K562 (cell line): ENCODE data around the gene SLC5A3. TPM values are rescaled to one million over a fixed set of nuclear protein-coding genes. Genes with fewer than 3 reads are reported as not detected.

Source experiments
- ATAC-seq: fragments of 200-7000 bp; cut with Tn5 transposase; 3 replicates; pipeline ENCODE4 v1.9.1; 2020; ENCODE audit warnings: moderate library complexity
- BruUV-seq: library from RNA; stranded (reverse); fragments of 400-500 nt; replicated peaks from 2 replicates; lab custom pipeline; 2021; lab: Mats Ljungman, UMichigan
- CTCF ChIA-PET: fragments of 300-600 bp; formaldehyde crosslinking; extraction: SDS; loops from one replicate; lab custom pipeline; 2021; ENCODE audit warnings: low intra/inter-chr PET ratio; lab: Yijun Ruan, JAX
- POLR2A ChIA-PET: fragments of 300-600, 350-650 bp; sonication (Branson Sonifier 250); formaldehyde crosslinking; extraction: SDS; loops from one replicate; lab custom pipeline; 2021; ENCODE audit warnings: antibody characterized with exemption, inconsistent platforms; lab: Yijun Ruan, JAX
- DNase-seq, 4 experiments: peaks; one replicate each; pipeline versions ENCODE4 v3.0.0 to v3.0.0-alpha.2; 2011 to 2018; ENCODE audit warnings: low spot score in 3 of 4, mixed read lengths in 3 of 4; ENCODE audit errors: extremely low read depth in 1 of 4
- FAIRE-seq: peaks from 2 replicates; lab custom pipeline; 2011; peaks lifted over from hg19 to GRCh38; lab: Jason Lieb, UNC
- H2AFZ ChIP-seq: 2 replicates; pipeline ENCODE4 v1.6.0; 2011; ENCODE audit warnings: low read depth, low read length, control low read depth, inconsistent platforms
- H3K27ac ChIP-seq: fragments of 200-600 bp; 3 replicates; pipeline ENCODE4 v1.8.0; 2011; ENCODE audit warnings: low read depth, mild to moderate bottlenecking, control low read depth, inconsistent platforms, low read length, moderate library complexity, mixed read lengths; ENCODE audit errors: extremely low read depth
- H3K27me3 ChIP-seq, 2 experiments: fragments of 300-600 bp in 1 of 2; 2 replicates in 1 of 2; 3 replicates in 1 of 2; pipeline versions ENCODE4 v1.6.0 to v1.8.0; 2011; ENCODE audit warnings: inconsistent platforms in 2 of 2, low read length in 2 of 2, mild to moderate bottlenecking in 1 of 2, mixed read lengths in 1 of 2, moderate library complexity in 1 of 2; ENCODE audit not compliant: control insufficient read depth in 2 of 2, insufficient read depth in 2 of 2
- H3K36me3 ChIP-seq: fragments of 300-600 bp; 3 replicates; pipeline ENCODE4 v1.8.0; 2011; ENCODE audit warnings: mild to moderate bottlenecking, low read length, inconsistent platforms; ENCODE audit not compliant: control insufficient read depth, insufficient read depth
- H3K4me1 ChIP-seq, 2 experiments: fragments of 200-600 bp in 1 of 2; replicated peaks in 1 of 2; 2 replicates in 1 of 2; 3 replicates in 1 of 2; pipeline versions ENCODE4 v1.5.1 to v1.8.0; 2011; ENCODE audit warnings: inconsistent platforms in 2 of 2, low read length in 2 of 2, mild to moderate bottlenecking in 1 of 2, mixed read lengths in 1 of 2, moderate library complexity in 1 of 2; ENCODE audit not compliant: control insufficient read depth in 2 of 2, insufficient read depth in 2 of 2
- H3K4me2 ChIP-seq: 2 replicates; pipeline ENCODE4 v1.6.1; 2011; ENCODE audit warnings: low read length, control low read depth, inconsistent platforms, mixed read lengths; ENCODE audit not compliant: insufficient read depth
- H3K4me3 ChIP-seq: fragments of 200-600 bp; sonication (generic), shearing (Covaris generic); 2 replicates; pipeline ENCODE4 v1.5.1; 2016; ENCODE audit warnings: control low read depth, inconsistent platforms
- H3K79me2 ChIP-seq: fragments of 200-600 bp; 3 replicates; pipeline ENCODE4 v1.8.0; 2011; ENCODE audit warnings: low read length, inconsistent platforms; ENCODE audit not compliant: control insufficient read depth, insufficient read depth
- H3K9ac ChIP-seq, 2 experiments: 2 replicates each; pipeline versions ENCODE4 v1.6.0 to v1.6.1; 2011; ENCODE audit warnings: low read depth in 2 of 2, low read length in 2 of 2, control low read depth in 1 of 2, inconsistent platforms in 1 of 2, mild to moderate bottlenecking in 1 of 2, mixed read lengths in 1 of 2; ENCODE audit not compliant: insufficient read depth in 1 of 2
- H3K9me1 ChIP-seq: one replicate; pipeline ENCODE4 v1.6.0; 2011; ENCODE audit warnings: inconsistent platforms, mild to moderate bottlenecking, low read length, moderate library complexity; ENCODE audit not compliant: control insufficient read depth, insufficient read depth
- H3K9me3 ChIP-seq: replicated peaks from 2 replicates; pipeline ENCODE4 v1.5.1; 2011; ENCODE audit warnings: low read depth, low read length, inconsistent platforms; ENCODE audit not compliant: control insufficient read depth, insufficient read depth
- H4K20me1 ChIP-seq: replicated peaks from 2 replicates; pipeline ENCODE4 v1.6.1; 2011; ENCODE audit warnings: low read length, inconsistent platforms, mixed read lengths; ENCODE audit not compliant: control insufficient read depth, insufficient read depth
- CBFA2T3 ChIP-seq: fragments of 450-650 bp; IDR thresholded peaks from 2 replicates; pipeline ENCODE4 v1.6.1; 2017
- FOSL1 ChIP-seq: fragments of 200-800 bp; sonication (Bioruptor generic); conservative IDR thresholded peaks from 2 replicates; pipeline ENCODE4 v1.6.1; 2016; ENCODE audit warnings: missing genetic modification characterization, missing compliant biosample characterization
- FOXK2 ChIP-seq, 2 experiments: fragments of 450-650 bp; IDR thresholded peaks in 1 of 2; conservative IDR thresholded peaks in 1 of 2; 2 replicates each; pipeline ENCODE4 v1.6.1; 2016; ENCODE audit warnings: low read depth in 2 of 2, mild to moderate bottlenecking in 1 of 2
- JUND ChIP-seq, 2 experiments: IDR thresholded peaks; 2 replicates in 1 of 2; 3 replicates in 1 of 2; pipeline ENCODE4 v1.6.1; 2011; ENCODE audit warnings: borderline replicate concordance in 2 of 2, low read depth in 2 of 2, low read length in 2 of 2, improper control_type of control experiment in 1 of 2, missing biosample characterization in 1 of 2, missing genetic modification characterization in 1 of 2, missing genetic modification reagents in 1 of 2
- PURB ChIP-seq: sonication (generic); formaldehyde crosslinking; IDR thresholded peaks from 2 replicates; pipeline ENCODE4 v1.9.0; 2021; ENCODE audit warnings: low read depth, mild to moderate bottlenecking, missing genetic modification reagents
- TCF3 ChIP-seq: sonication (generic); formaldehyde crosslinking; IDR thresholded peaks from 2 replicates; pipeline ENCODE4 v1.4.0; 2020; ENCODE audit warnings: mild to moderate bottlenecking, missing genetic modification reagents
- ZBTB43 ChIP-seq: sonication (generic); formaldehyde crosslinking; IDR thresholded peaks from 2 replicates; pipeline ENCODE4 v1.8.0; 2023; ENCODE audit warnings: mild to moderate bottlenecking, missing genetic modification reagents
- ZEB2 ChIP-seq: fragments of 450-650 bp; IDR thresholded peaks from 2 replicates; pipeline ENCODE4 v1.6.1; 2016
- ZNF134 ChIP-seq: fragments of 250-450 bp; sonication (Bioruptor Pico); conservative IDR thresholded peaks from 2 replicates; pipeline ENCODE4 v1.4.0; 2020
- ZNF282 ChIP-seq: sonication (generic); formaldehyde crosslinking; IDR thresholded peaks from 2 replicates; pipeline ENCODE4 v1.8.1; 2023; ENCODE audit warnings: missing genetic modification reagents
- ZNF592 ChIP-seq: fragments of 450-650 bp; IDR thresholded peaks from 2 replicates; pipeline ENCODE4 v1.6.1; 2017; ENCODE audit warnings: antibody characterized with exemption, mild to moderate bottlenecking
- ZNF780A ChIP-seq: fragments of 250-450 bp; sonication (Bioruptor Pico); IDR thresholded peaks from 2 replicates; pipeline ENCODE4 v1.5.0; 2021; ENCODE audit warnings: mild to moderate bottlenecking
- whole genome bisulfite sequencing: fragments of 100-300 bp; shearing (Covaris generic); methylation state at CpG from one replicate; pipeline ENCODE4 v1.1.6; 2016; ENCODE audit warnings: low coverage, mixed read lengths; ENCODE audit not compliant: insufficient coverage; ENCODE audit errors: missing lambda C conversion rate; 5-methylcytosine and 5-hydroxymethylcytosine counted together
- in situ Hi-C: fragments of 300-500 bp; cut with MboI; formaldehyde crosslinking; loops from 4 replicates; pipeline ENCODE4 v1.15.0; 2018; ENCODE audit warnings: inconsistent platforms, mixed read lengths
- intact Hi-C: fragments of 100-400 bp; cut with micrococcal nuclease; formaldehyde crosslinking; loops from 2 replicates; pipeline ENCODE4 v1.14.2; 2022
- polyA plus RNA-seq, 8 experiments: library from polyadenylated mRNA; depleted of rRNA in 4 of 8; stranded (reverse) in 5 of 8; unstranded in 3 of 8; fragments of >200 nt; fragmentation: Nextera tagmentation in 2 of 8; fragmentation: Illumina TruSeq in 1 of 8; extraction: Ambion mirVana in 2 of 8; extraction: Trizol in 1 of 8; gene quantifications; 2 replicates each; pipeline versions ENCODE4 v1.2.1 to v1.2.3, GENCODE V29; 2011 to 2014; ENCODE audit warnings: inconsistent platforms in 1 of 8, missing spikeins in 1 of 8
- total RNA-seq, 7 experiments: library from RNA; depleted of rRNA in 6 of 7; stranded (reverse); fragments of >200 nt in 6 of 7; fragmentation: Illumina TruSeq in 2 of 7; extraction: Trizol in 2 of 7; gene quantifications; 2 replicates each; pipeline versions ENCODE4 v1.2.1 to v1.2.3, GENCODE V29; 2011 to 2021; ENCODE audit warnings: low replicate concordance in 1 of 7

SLC5A3 gene
- total and polyA plus RNA-seq, 9 of the 15 experiments (the other 6 are each of a cell fraction or from before 2014, with no cell fraction given), result 2.9 to 20.6 (median 9.0) TPM

GRCh38 chr21:34027721-34028461 is 45.5 kb upstream of the SLC5A3 start:
- intact Hi-C loops, result no loop called here
- no peaks in the 10 kb centered on the region for H3K9me1 ChIP-seq
- peak; percentile 62 for FAIRE-seq
- DNase-seq, result peak in 1 of 4 experiments; percentile 51
- no peaks in the 10 kb centered on the region for H4K20me1 ChIP-seq
- H3K4me2 ChIP-seq, result no peak overlapping the region
- ChIA-PET POLR2A (interaction anchor here (0.5 to 1.2 kb wide), 2 partner anchors 27 to 104 kb away, joined by 3 read pairs; no protein-coding TSS in a partner anchor), CTCF (no interaction called here)
- no peaks in the 10 kb centered on the region for H3K36me3 ChIP-seq
- no peaks in the 10 kb centered on the region for H3K9me3 ChIP-seq
- no peaks in the 10 kb centered on the region for H3K27me3 ChIP-seq
- ATAC-seq, result peak; percentile 39
- H3K4me1 ChIP-seq, result peaks cover 0 to 29% of the 10 kb centered on the region in 2 experiments; a peak in 3 of 5 replicates
- H3K79me2 ChIP-seq, result no peaks in the 10 kb centered on the region
- BruUV-seq, result no TSS peak
- WGBS, result 16% methylated on average over 9 of the region's 9 CpGs
- no peak overlapping the region for H2AFZ ChIP-seq
- no peak overlapping the region for H3K9ac ChIP-seq
- in situ Hi-C loops, result no loop called here
- H3K27ac ChIP-seq, result no peak overlapping the region
- no peak overlapping the region for H3K4me3 ChIP-seq
- no peak for TF ChIP-seq PURB (CRISPR knock-in tag)
- no peak for TF ChIP-seq ZNF282
- 0 out of 2 replicates have a peak, but pooled peaks have one; percentile 8 for TF ChIP-seq FOSL1
- TF ChIP-seq ZNF592, result no peak
- 0 out of 2 replicates have a peak, but pooled peaks have one; percentile 5 for TF ChIP-seq JUND (IDR thresholded peaks at IDR 0.05; ENCODE audit: borderline replicate concordance, low read depth, low read length)
- no peak for TF ChIP-seq JUND (tag; IDR thresholded peaks at IDR 0.05; ENCODE audit: borderline replicate concordance, low read depth, low read length)
- no peak for TF ChIP-seq ZBTB43
- 0 out of 2 replicates have a peak, but pooled peaks have one; percentile 14 for TF ChIP-seq TCF3 (CRISPR knock-in tag)
- 0 out of 2 replicates have a peak, but pooled peaks have one; percentile 20 for TF ChIP-seq ZNF134 (CRISPR knock-in tag)
- TF ChIP-seq FOXK2 (conservative IDR thresholded peaks at IDR 0.05 in 1 of 2, IDR thresholded peaks at IDR 0.05 in 1 of 2; ENCODE audit: low read depth in 2 of 2), result 0 out of 4 replicates have a peak, but pooled peaks of 1 of the 2 experiments have one; percentile 49
- peak; percentile 26; the same call in 1 of the 2 replicates for TF ChIP-seq CBFA2T3
- no peak for TF ChIP-seq ZEB2
- no peak for TF ChIP-seq ZNF780A
